HepG2 (cell line): Measurements from ENCODE around the gene GJA3. TPM values are rescaled to one million over a fixed set of nuclear protein-coding genes. Genes with fewer than 3 reads are reported as not detected.

Source experiments
- AGO1 ChIP-seq: fragments of 200-400 bp; formaldehyde crosslinking; IDR thresholded peaks from 2 replicates; pipeline ENCODE4 v1.6.1; 2017; ENCODE audit warnings: mild to moderate bottlenecking, low read depth, low read length, moderate library complexity; ENCODE audit not compliant: poor library complexity, severe bottlenecking
- CAMTA2 ChIP-seq: sonication (generic); formaldehyde crosslinking; IDR thresholded peaks from 2 replicates; pipeline ENCODE4 v1.4.0; 2020; ENCODE audit warnings: mild to moderate bottlenecking, missing genetic modification reagents, borderline replicate concordance
- GLI4 ChIP-seq: sonication (generic); formaldehyde crosslinking; IDR thresholded peaks from 2 replicates; pipeline ENCODE4 v1.5.1; 2020; ENCODE audit warnings: missing genetic modification reagents, mild to moderate bottlenecking, moderate library complexity, borderline replicate concordance
- HNRNPH1 ChIP-seq: fragments of 200-400 bp; formaldehyde crosslinking; optimal IDR thresholded peaks from 2 replicates; pipeline ENCODE3; 2017; ENCODE audit warnings: mild to moderate bottlenecking, low read depth, low read length
- KDM4B ChIP-seq: sonication (generic); formaldehyde crosslinking; IDR thresholded peaks from 2 replicates; pipeline ENCODE4 v1.4.0; 2020; ENCODE audit warnings: missing genetic modification reagents
- KLF12 ChIP-seq: sonication (generic); formaldehyde crosslinking; IDR thresholded peaks from 2 replicates; pipeline ENCODE4 v1.4.0; 2020; ENCODE audit warnings: missing genetic modification reagents, borderline replicate concordance
- MAF1 ChIP-seq: sonication (generic); formaldehyde crosslinking; IDR thresholded peaks from 2 replicates; pipeline ENCODE4 v1.5.0; 2020; ENCODE audit warnings: missing genetic modification reagents, borderline replicate concordance
- MAFF ChIP-seq: IDR thresholded peaks from 2 replicates; pipeline ENCODE4 v1.6.1; 2011; ENCODE audit warnings: low read depth, low read length, improper control_type of control experiment
- SAFB2 ChIP-seq: sonication (generic); formaldehyde crosslinking; IDR thresholded peaks from 2 replicates; pipeline ENCODE4 v1.5.1; 2020; ENCODE audit warnings: missing genetic modification reagents, low read depth, mild to moderate bottlenecking, borderline replicate concordance
- U2AF1 ChIP-seq: fragments of 200-400 bp; formaldehyde crosslinking; optimal IDR thresholded peaks from 2 replicates; pipeline ENCODE3; 2017; ENCODE audit warnings: mild to moderate bottlenecking, low read depth, low read length
- U2AF2 ChIP-seq: fragments of 200-400 bp; formaldehyde crosslinking; IDR thresholded peaks from 2 replicates; pipeline ENCODE4 v1.6.1; 2017; ENCODE audit warnings: low read depth, mild to moderate bottlenecking, low read length
- ZNF326 ChIP-seq: sonication (generic); formaldehyde crosslinking; IDR thresholded peaks from 2 replicates; pipeline ENCODE4 v1.4.0; 2020; ENCODE audit warnings: missing genetic modification reagents, borderline replicate concordance
- ZNF468 ChIP-seq: sonication (generic); formaldehyde crosslinking; IDR thresholded peaks from 2 replicates; pipeline ENCODE4 v1.8.0; 2022; ENCODE audit warnings: mild to moderate bottlenecking, moderate library complexity, missing genetic modification reagents
- ZNF530 ChIP-seq: sonication (generic); formaldehyde crosslinking; IDR thresholded peaks from 2 replicates; pipeline ENCODE4 v1.5.0; 2020; ENCODE audit warnings: low read depth, mild to moderate bottlenecking, missing genetic modification reagents
- ZNF724P ChIP-seq: sonication (generic); formaldehyde crosslinking; IDR thresholded peaks from 2 replicates; pipeline ENCODE4 v1.8.0; 2022; ENCODE audit warnings: missing genetic modification reagents, borderline replicate concordance
- polyA plus RNA-seq, 8 experiments: library from polyadenylated mRNA; depleted of rRNA in 3 of 8; stranded (reverse) in 7 of 8; unstranded in 1 of 8; fragments of >200 nt; fragmentation: Illumina TruSeq in 4 of 8; extraction: Trizol in 4 of 8; gene quantifications; 2 replicates each; pipeline versions ENCODE4 v1.2.1 to v1.2.3, GENCODE V29; 2011 to 2016; ENCODE audit warnings: low read depth in 4 of 8, missing spikeins in 1 of 8, mixed read lengths in 1 of 8; ENCODE audit not compliant: insufficient read depth in 1 of 8
- total RNA-seq, 5 experiments: library from RNA; depleted of rRNA; stranded (reverse); fragments of >200 nt; fragmentation: Illumina TruSeq; extraction: Trizol; gene quantifications; 2 replicates each; pipeline ENCODE4 v1.2.3, GENCODE V29; 2016; ENCODE audit warnings: low read depth in 1 of 5
- TF ChIP-seq, protein P1 (sequence below): sonication (generic); formaldehyde crosslinking; IDR thresholded peaks from 2 replicates; pipeline ENCODE4 v1.4.0; 2020; ENCODE audit warnings: missing genetic modification reagents
- TF ChIP-seq, protein P2 (sequence below): sonication (generic); formaldehyde crosslinking; IDR thresholded peaks from 2 replicates; pipeline ENCODE4 v1.5.1; 2020; ENCODE audit warnings: missing genetic modification reagents, mild to moderate bottlenecking, borderline replicate concordance
- TF ChIP-seq, protein P3 (sequence below): sonication (generic); formaldehyde crosslinking; IDR thresholded peaks from 2 replicates; pipeline ENCODE4 v1.8.0; 2022; ENCODE audit warnings: missing genetic modification reagents, low read depth, mild to moderate bottlenecking, borderline replicate concordance

The GJA3 gene
- total and polyA plus RNA-seq, 2 of the 13 experiments (the other 11 are each of a cell fraction or from before 2014, with no cell fraction given), result 0.04 TPM

DNA sequence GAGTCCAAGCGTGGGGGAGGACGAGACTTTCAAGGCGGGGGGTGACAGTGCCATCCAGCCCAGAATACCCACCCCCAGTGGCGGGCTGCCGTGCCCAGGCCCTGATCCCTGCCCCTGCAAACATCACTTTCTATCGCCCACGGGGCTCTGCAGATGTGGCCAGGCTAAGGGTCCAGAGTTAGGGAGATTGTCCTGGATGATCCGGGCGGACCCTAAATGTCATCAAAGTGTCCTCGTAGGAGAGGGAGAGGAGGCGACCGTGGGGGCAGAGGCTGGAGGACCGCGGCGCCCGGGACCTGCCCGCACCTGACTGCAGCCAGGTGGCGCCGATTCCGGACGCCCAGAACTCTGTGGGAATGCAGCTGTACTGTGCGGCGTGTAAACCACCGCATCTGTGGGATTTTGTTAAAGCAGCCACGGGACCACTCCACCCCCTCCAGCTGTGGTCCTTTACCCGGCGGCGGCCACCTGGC is 32.4 kb downstream of the GJA3 start (continued):
- TF ChIP-seq SAFB2 (CRISPR knock-in tag) (no peak), ZNF468 (0 out of 2 replicates have a peak, but pooled peaks have one; percentile 35), U2AF1 (no peak), HNRNPH1 (no peak), KDM4B (CRISPR knock-in tag) (no peak), CAMTA2 (no peak; the same call in 1 of the 2 replicates), KLF12 (CRISPR knock-in tag) (no peak), AGO1 (no peak), ZNF326 (CRISPR knock-in tag) (no peak), ZNF724P (CRISPR knock-in tag) (no peak), MAF1 (peak; percentile 13; the same call in 1 of the 2 replicates), GLI4 (CRISPR knock-in tag) (no peak), MAFF (no peak), U2AF2 (no peak), ZNF530 (CRISPR knock-in tag) (no peak)
- TF ChIP-seq, protein P1, sequence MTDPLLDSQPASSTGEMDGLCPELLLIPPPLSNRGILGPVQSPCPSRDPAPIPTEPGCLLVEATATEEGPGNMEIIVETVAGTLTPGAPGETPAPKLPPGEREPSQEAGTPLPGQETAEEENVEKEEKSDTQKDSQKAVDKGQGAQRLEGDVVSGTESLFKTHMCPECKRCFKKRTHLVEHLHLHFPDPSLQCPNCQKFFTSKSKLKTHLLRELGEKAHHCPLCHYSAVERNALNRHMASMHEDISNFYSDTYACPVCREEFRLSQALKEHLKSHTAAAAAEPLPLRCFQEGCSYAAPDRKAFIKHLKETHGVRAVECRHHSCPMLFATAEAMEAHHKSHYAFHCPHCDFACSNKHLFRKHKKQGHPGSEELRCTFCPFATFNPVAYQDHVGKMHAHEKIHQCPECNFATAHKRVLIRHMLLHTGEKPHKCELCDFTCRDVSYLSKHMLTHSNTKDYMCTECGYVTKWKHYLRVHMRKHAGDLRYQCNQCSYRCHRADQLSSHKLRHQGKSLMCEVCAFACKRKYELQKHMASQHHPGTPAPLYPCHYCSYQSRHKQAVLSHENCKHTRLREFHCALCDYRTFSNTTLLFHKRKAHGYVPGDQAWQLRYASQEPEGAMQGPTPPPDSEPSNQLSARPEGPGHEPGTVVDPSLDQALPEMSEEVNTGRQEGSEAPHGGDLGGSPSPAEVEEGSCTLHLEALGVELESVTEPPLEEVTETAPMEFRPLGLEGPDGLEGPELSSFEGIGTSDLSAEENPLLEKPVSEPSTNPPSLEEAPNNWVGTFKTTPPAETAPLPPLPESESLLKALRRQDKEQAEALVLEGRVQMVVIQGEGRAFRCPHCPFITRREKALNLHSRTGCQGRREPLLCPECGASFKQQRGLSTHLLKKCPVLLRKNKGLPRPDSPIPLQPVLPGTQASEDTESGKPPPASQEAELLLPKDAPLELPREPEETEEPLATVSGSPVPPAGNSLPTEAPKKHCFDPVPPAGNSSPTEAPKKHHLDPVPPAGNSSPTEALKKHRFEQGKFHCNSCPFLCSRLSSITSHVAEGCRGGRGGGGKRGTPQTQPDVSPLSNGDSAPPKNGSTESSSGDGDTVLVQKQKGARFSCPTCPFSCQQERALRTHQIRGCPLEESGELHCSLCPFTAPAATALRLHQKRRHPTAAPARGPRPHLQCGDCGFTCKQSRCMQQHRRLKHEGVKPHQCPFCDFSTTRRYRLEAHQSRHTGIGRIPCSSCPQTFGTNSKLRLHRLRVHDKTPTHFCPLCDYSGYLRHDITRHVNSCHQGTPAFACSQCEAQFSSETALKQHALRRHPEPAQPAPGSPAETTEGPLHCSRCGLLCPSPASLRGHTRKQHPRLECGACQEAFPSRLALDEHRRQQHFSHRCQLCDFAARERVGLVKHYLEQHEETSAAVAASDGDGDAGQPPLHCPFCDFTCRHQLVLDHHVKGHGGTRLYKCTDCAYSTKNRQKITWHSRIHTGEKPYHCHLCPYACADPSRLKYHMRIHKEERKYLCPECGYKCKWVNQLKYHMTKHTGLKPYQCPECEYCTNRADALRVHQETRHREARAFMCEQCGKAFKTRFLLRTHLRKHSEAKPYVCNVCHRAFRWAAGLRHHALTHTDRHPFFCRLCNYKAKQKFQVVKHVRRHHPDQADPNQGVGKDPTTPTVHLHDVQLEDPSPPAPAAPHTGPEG (CRISPR knock-in tag), result peak; percentile 64; the same call in 1 of the 2 replicates
- TF ChIP-seq, protein P2, sequence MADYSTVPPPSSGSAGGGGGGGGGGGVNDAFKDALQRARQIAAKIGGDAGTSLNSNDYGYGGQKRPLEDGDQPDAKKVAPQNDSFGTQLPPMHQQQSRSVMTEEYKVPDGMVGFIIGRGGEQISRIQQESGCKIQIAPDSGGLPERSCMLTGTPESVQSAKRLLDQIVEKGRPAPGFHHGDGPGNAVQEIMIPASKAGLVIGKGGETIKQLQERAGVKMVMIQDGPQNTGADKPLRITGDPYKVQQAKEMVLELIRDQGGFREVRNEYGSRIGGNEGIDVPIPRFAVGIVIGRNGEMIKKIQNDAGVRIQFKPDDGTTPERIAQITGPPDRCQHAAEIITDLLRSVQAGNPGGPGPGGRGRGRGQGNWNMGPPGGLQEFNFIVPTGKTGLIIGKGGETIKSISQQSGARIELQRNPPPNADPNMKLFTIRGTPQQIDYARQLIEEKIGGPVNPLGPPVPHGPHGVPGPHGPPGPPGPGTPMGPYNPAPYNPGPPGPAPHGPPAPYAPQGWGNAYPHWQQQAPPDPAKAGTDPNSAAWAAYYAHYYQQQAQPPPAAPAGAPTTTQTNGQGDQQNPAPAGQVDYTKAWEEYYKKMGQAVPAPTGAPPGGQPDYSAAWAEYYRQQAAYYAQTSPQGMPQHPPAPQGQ (CRISPR knock-in tag), result no peak
- TF ChIP-seq, protein P3, sequence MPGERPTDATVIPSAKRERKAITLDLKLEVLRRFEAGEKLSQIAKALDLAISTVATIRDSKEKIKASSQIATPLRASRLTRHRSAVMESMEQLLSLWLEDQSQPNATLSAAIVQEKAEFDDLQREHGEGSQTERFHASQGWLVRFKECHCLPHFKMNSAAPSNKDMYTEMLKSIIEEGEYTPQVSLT (CRISPR knock-in tag), result no peak
